Hepatocyte (in vitro differentiated cells): ENCODE data around the gene HES5.

ENCODE experiments used
- EZH2 ChIP-seq: fragments of 200-600 bp; sonication (generic); IDR thresholded peaks from 2 replicates; pipeline ENCODE4 v1.6.1; 2016; ENCODE audit warnings: antibody characterized with exemption, mild to moderate bottlenecking, borderline replicate concordance
- TF ChIP-seq, protein P1 (sequence below): fragments of 200-600 bp; sonication (generic); IDR thresholded peaks from 2 replicates; pipeline ENCODE4 v1.5.1; 2016; ENCODE audit warnings: antibody characterized with exemption, mild to moderate bottlenecking; ENCODE audit not compliant: poor library complexity

DNA sequence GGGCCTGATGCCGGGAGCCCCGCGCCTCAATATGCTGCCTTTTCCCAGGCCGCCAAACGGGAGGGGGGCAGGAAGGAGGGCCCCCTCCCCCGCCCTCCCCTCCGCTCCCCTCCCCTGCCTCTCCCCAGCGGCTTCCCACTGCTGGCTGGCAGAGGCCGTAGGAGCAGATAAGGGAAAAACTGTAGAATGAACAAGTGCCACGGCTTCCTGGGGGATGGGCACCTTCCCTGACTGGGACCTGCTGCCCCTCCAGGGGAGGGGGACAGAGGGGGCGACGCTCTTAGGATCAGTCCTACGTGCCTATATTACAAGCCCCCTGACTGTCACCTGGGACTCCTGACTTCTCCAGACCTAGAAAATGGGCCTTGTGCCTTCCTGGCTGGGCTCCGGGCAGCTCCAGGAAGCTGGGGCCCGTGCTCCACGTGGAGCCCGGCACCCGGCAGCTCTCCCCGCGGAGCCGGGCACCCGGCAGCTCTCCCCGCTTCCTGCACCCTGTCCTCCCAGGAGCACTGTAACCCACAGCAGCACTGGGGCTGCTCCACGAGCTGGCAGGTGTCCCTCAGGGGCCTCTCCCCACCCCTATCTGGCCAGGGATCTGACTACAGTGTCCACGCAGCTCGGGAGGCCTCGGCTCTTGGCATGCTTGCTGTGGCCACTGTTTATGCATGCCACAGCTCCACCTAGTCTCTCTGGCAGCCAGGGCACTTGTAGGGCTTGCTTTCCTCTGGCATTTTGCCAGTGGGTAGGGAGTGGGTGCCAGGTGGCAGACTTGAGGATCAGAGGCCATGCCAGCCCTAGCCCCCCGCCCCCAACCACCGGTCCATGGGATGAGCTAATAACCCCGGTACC is 674 bp upstream of the HES5 start:
- TF ChIP-seq EZH2 = peak; percentile 71
- TF ChIP-seq, protein P1, sequence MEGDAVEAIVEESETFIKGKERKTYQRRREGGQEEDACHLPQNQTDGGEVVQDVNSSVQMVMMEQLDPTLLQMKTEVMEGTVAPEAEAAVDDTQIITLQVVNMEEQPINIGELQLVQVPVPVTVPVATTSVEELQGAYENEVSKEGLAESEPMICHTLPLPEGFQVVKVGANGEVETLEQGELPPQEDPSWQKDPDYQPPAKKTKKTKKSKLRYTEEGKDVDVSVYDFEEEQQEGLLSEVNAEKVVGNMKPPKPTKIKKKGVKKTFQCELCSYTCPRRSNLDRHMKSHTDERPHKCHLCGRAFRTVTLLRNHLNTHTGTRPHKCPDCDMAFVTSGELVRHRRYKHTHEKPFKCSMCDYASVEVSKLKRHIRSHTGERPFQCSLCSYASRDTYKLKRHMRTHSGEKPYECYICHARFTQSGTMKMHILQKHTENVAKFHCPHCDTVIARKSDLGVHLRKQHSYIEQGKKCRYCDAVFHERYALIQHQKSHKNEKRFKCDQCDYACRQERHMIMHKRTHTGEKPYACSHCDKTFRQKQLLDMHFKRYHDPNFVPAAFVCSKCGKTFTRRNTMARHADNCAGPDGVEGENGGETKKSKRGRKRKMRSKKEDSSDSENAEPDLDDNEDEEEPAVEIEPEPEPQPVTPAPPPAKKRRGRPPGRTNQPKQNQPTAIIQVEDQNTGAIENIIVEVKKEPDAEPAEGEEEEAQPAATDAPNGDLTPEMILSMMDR = no peak
